Gastrocnemius medialis (tissue), 4 donors: ENCODE measurements around the gene H2BK1.

ENCODE experiments used
- POLR2A ChIP-seq, 2 donors: fragments of 450-650 bp; IDR thresholded peaks; one replicate each; pipeline ENCODE4 v1.6.1; 2017; ENCODE audit warnings: antibody characterized with exemption in 2 of 2, mild to moderate bottlenecking in 2 of 2, moderate library complexity in 2 of 2
- TF ChIP-seq, protein P1 (sequence below), 5 experiments: fragments of 450-650 bp in 3 of 5; fragments of 200-600 bp in 2 of 5; sonication (generic) in 2 of 5; IDR thresholded peaks in 4 of 5; conservative IDR thresholded peaks in 1 of 5; 1 replicate in 4 of 5; 2 replicates in 1 of 5; pipeline ENCODE4 v1.5.1; 2016 to 2019; ENCODE audit warnings: antibody characterized with exemption in 5 of 5, mild to moderate bottlenecking in 3 of 5, moderate library complexity in 3 of 5

DNA sequence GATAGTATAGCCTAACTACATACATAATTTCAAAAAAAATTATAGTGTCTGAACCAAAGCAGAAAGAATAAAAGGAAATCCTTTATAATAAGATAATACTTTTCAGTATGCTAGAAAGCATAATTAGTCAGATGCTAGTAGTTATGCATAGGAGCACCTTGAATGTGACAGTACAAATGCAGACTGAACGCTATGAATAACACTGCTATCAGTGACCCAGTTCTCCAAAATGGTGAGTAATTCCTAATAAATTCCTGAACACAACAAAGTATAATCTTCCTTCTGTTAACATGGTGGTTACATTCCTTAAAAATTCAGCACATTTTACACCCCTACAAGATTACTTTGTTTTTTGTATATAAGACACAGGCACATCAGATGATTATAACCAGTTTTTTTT lies 20.8 kb upstream of the H2BK1 start:
- TF ChIP-seq, protein P1, sequence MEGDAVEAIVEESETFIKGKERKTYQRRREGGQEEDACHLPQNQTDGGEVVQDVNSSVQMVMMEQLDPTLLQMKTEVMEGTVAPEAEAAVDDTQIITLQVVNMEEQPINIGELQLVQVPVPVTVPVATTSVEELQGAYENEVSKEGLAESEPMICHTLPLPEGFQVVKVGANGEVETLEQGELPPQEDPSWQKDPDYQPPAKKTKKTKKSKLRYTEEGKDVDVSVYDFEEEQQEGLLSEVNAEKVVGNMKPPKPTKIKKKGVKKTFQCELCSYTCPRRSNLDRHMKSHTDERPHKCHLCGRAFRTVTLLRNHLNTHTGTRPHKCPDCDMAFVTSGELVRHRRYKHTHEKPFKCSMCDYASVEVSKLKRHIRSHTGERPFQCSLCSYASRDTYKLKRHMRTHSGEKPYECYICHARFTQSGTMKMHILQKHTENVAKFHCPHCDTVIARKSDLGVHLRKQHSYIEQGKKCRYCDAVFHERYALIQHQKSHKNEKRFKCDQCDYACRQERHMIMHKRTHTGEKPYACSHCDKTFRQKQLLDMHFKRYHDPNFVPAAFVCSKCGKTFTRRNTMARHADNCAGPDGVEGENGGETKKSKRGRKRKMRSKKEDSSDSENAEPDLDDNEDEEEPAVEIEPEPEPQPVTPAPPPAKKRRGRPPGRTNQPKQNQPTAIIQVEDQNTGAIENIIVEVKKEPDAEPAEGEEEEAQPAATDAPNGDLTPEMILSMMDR (IDR thresholded peaks at IDR 0.05 in 4 of 5, conservative IDR thresholded peaks at IDR 0.05 in 1 of 5), result no peak
- TF ChIP-seq POLR2A (IDR thresholded peaks at IDR 0.05), result no peak
